ENCODE data around the gene TNIK. TPM values are rescaled to one million over a fixed set of nuclear protein-coding genes. Genes with fewer than 3 reads are reported as not detected.
A peak's percentile ranks its signal among the peaks of the same experiment; 100 is the strongest.

The TNIK gene
- total and polyA plus RNA-seq, 2 donors from 2014 or later = 3.6 to 48.9 TPM

DNA sequence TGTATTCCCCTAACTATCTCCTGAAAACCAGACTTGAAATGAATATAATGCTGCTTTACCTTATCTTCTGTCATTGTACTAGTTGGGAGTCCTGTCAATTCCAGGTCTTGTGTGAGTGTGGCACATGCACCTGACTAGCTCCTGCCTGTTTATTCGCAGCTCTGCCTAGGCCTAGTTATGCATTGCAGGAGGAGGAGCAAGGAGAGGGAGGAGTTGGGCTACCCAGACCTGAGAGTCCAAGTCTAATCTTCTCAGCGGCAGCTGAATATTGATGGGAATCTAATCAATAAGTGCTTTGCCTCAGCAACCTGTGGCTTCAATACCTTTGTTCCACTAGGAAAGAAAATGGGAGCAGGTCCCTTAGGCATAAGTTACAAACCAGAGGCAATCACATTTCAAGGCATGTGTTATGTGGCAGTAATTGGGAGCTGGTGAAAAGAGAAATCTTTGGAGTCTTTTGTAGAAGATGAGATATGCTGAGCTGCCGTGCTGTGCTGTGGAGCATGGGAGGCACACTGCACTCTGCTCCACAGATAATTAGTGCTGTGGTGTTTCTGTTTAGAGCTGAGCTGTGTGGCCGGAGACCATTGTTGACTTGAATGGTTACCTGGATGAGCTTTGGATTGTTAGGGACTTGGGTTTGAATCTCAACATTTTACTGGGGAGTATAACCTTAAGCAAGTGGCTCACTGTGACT, 433.5 kb downstream of the TNIK start, which contains the start of gene SLC2A2:
Gene SLC2A2, minus strand, starts transcription at position 124 of the 697 bp plus-strand sequence. Its CDS starts 50 bp downstream, at position 74.
- peaks cover 0 to 11% (median 7%) of the 10 kb centered on the region in 3 donors for H3K4me1 ChIP-seq (ENCODE audit: control insufficient read depth in 2 of 3, insufficient read depth in 2 of 3, low read depth in 1 of 3, low read length in 3 of 3)
- H3K27ac ChIP-seq (ENCODE audit: low read depth in 2 of 2, low read length in 2 of 2) = peak within 1 kb of the TSS; percentile 60 to 81
- H3K27me3 ChIP-seq (ENCODE audit: control insufficient read depth, insufficient read depth, low read length) = no peaks in the 10 kb centered on the region
- H3K9me3 ChIP-seq (ENCODE audit: control insufficient read depth in 2 of 3, insufficient read depth in 1 of 3, low read length in 3 of 3) = no peaks in the 10 kb centered on the region
- peak in 2 of 5 donors; percentile 38 to 62 for DNase-seq
- intact Hi-C loops (cut with DNase I) = no loop called here
- TF ChIP-seq, protein P1, sequence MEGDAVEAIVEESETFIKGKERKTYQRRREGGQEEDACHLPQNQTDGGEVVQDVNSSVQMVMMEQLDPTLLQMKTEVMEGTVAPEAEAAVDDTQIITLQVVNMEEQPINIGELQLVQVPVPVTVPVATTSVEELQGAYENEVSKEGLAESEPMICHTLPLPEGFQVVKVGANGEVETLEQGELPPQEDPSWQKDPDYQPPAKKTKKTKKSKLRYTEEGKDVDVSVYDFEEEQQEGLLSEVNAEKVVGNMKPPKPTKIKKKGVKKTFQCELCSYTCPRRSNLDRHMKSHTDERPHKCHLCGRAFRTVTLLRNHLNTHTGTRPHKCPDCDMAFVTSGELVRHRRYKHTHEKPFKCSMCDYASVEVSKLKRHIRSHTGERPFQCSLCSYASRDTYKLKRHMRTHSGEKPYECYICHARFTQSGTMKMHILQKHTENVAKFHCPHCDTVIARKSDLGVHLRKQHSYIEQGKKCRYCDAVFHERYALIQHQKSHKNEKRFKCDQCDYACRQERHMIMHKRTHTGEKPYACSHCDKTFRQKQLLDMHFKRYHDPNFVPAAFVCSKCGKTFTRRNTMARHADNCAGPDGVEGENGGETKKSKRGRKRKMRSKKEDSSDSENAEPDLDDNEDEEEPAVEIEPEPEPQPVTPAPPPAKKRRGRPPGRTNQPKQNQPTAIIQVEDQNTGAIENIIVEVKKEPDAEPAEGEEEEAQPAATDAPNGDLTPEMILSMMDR (IDR thresholded peaks at IDR 0.05; ENCODE audit: borderline replicate concordance, extremely low read depth, insufficient read depth) = no peak
- H3K4me3 ChIP-seq (ENCODE audit: low read length in 3 of 3) = peak within 1 kb of the TSS; percentile 17 to 70 (median 59)
- H3K9ac ChIP-seq (ENCODE audit: low read length in 3 of 3) = peak within 1 kb of the TSS in 2 of 3 donors; percentile 6 to 52
- FAIRE-seq = no peak
- no peaks in the 10 kb centered on the region for H3K36me3 ChIP-seq (ENCODE audit: control insufficient read depth in 2 of 3, insufficient read depth in 3 of 3, low read length in 3 of 3)

DNA sequence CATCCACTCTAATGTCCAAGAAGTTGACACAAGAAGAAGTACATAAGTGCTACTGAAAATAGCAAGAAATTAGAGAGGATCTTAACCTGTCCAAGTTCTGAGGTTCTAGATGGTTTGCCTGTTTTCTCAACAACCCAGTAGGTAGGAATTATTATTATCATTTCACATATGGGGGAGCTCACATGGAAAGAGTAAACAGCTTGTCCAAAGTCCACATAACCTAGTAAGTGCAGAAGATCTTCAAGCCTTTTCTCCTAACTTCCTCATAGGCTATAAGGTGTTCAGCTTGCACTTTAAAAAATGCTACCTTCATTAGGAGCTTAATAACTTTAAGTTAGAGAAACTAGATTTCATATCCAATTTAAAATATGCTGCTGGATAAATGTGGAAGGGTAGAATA, 436.6 kb downstream of the TNIK start:
- no peaks in the 10 kb centered on the region for H3K36me3 ChIP-seq (ENCODE audit: control insufficient read depth in 2 of 3, insufficient read depth in 3 of 3, low read length in 3 of 3)
- no peaks in the 10 kb centered on the region for H3K9me3 ChIP-seq (ENCODE audit: control insufficient read depth in 2 of 3, insufficient read depth in 1 of 3, low read length in 3 of 3)
- peak overlapping the region in 2 of 3 donors; percentile 58 to 67 for H3K4me3 ChIP-seq (ENCODE audit: low read length in 3 of 3)
- peak overlapping the region in 1 of 2 donors; percentile 33 for H3K27ac ChIP-seq (ENCODE audit: low read depth in 2 of 2, low read length in 2 of 2)
- intact Hi-C loops (cut with DNase I) = no loop called here
- TF ChIP-seq, protein P1 (IDR thresholded peaks at IDR 0.05; ENCODE audit: borderline replicate concordance, extremely low read depth, insufficient read depth) = no peak
- H3K9ac ChIP-seq (ENCODE audit: low read length in 3 of 3) = peak overlapping the region in 1 of 3 donors; percentile 30
- H3K27me3 ChIP-seq (ENCODE audit: control insufficient read depth, insufficient read depth, low read length) = no peaks in the 10 kb centered on the region
- FAIRE-seq (no peak), DNase-seq (no peak)
- H3K4me1 ChIP-seq (ENCODE audit: control insufficient read depth in 2 of 3, insufficient read depth in 2 of 3, low read depth in 1 of 3, low read length in 3 of 3) = peaks cover 0 to 5% (median 0%) of the 10 kb centered on the region in 3 donors

DNA sequence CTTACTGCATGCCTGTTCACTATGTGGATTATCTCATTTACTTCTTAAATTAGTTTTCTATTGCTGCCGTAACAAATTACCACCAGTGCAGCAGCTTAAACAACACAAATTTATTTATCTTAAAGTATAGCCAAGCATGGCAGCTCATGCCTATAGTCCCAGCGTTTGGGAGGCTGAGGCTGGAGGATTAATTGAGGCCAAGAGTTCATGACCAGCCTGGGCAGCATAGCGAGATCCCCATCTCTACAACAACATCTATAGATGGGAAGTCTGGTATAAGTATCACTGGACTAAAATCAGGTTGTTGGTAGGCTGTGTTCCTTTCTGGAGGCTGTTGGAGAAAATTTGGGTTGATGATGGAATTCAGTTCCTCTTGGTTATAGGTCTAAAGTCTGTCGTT, 438.8 kb downstream of the TNIK start:
- Histone ChIP-seq H3K27me3 (ENCODE audit: control insufficient read depth, insufficient read depth, low read length) (no peaks in the 10 kb centered on the region), H3K9me3 (ENCODE audit: control insufficient read depth in 2 of 3, insufficient read depth in 1 of 3, low read length in 3 of 3) (no peaks in the 10 kb centered on the region), H3K4me1 (ENCODE audit: control insufficient read depth in 2 of 3, insufficient read depth in 2 of 3, low read depth in 1 of 3, low read length in 3 of 3) (no peaks in the 10 kb centered on the region), H3K36me3 (ENCODE audit: control insufficient read depth in 2 of 3, insufficient read depth in 3 of 3, low read length in 3 of 3) (no peaks in the 10 kb centered on the region), H3K9ac (ENCODE audit: low read length in 3 of 3) (no peak overlapping the region), H3K4me3 (ENCODE audit: low read length in 3 of 3) (no peak overlapping the region), H3K27ac (ENCODE audit: low read depth in 2 of 2, low read length in 2 of 2) (no peak overlapping the region)
- TF ChIP-seq, protein P1 (IDR thresholded peaks at IDR 0.05; ENCODE audit: borderline replicate concordance, extremely low read depth, insufficient read depth) = no peak
- no peak for FAIRE-seq
- DNase-seq = no peak
- intact Hi-C loops (cut with DNase I) = no loop called here

Measured in kidney (tissue), 14 donors.